NCI-H524 (cell line): ENCODE data around the gene CDK6.

Experiments used
- DNase-seq, 2 experiments: peaks; one replicate each; lab custom pipeline; 2025; lab: John Stamatoyannopoulos, UW

The CDK6 gene

DNA sequence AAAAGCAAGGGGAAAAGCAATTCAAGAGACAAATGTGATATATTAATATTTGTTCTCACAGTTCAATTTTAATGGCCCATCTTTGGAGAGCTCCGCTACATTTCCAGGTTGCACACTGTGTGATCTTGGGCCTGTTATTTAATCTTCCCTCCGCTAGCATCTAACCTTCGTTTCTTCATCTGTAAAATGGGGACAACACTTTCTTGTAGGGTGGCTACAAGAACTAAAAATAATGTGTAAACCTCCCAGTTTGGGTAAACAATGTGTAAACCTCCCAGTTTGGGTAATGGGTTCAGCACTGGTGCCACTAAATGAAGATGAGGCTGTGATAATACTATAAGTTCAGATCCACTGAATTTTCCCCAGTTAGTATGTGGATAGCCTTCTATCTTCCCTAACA is 99.5 kb downstream of the CDK6 start:
- DNase-seq: no peak

DNA sequence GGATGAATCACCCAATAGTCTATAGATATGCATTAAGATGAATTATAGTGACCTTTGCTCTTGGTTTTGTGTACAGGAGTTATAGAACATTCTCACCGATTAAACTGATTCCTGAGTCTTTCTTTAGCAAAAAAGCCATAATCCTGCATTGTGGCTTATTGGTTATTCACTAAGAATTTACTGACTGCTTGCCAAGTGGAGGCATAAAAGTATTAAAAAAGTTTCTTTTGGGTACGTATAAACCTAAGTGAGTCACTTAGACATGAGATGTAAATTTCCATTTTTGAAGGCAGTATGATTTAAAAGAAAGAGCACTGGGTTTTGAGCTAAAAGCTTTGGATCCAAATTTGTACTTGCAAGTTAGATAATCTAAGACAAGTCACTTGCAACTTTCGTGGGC is 100.7 kb downstream of the CDK6 start:
- no peak for DNase-seq

DNA sequence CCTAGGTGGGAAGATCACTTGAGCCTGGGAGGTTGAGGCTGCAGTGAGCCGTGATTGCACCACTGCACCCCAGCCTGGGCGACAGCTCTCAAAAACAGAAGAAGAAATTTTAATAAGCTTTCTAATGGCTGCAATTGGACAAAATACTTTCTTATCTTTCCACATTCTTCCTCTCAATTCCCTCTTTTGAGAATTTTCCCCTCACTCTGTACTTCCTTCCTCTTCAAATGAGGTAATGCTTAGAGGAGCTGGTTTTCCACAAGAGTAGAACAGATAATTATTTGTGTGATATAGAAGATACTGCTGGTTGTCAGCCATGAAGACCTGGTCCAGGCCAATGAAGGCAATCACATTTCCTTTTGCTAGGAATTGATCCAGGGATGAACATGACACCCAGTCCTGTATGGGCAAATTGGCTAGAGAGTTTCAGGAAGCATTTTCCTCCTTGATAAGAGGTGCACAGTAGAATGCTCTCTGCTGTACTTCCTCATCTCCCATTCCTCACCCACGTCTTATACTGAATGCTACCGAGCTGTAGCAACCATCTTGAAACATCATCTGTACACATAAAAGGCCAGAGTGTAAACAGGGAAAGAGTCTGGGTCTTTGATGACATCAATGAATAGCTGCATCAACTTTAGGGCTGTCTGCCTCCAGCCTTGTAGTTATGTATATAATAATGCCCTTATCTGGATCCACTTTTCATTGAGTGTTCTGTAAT is 103.9 kb downstream of the CDK6 start:
- DNase-seq: no peak

DNA sequence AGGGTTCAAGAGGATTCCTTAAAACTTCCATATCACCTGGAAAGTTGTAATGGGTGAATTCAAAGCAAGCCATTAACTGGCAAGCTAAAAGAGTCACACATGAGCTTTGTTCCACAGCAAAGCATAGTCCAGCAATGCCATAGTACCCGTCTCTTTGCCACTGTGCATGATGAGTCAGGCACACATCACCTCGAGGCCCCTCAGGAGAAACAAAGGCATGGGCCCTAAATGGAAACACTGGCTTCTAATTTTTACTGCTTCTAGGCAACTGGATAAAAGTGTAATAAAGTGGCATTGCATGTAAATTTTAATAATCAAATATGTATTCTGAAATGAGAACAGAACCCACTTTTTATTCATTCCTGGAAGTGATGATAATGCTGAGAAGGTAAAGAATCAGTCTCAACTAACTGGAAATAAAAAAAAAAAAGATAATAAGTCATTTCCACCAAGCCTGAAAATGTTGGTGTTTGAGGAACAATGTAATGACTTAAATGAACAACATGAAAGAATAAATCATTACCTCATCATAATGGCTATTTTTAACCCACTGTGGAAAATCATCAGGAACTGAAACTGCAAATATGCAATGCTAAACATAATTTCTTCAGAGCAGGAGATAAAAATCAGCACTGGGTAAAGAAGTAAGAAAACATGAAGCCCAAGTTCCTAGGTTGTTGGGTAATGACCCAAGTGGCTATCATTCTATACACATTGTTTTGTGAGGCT is 104.9 kb downstream of the CDK6 start:
- DNase-seq: no peak

DNA sequence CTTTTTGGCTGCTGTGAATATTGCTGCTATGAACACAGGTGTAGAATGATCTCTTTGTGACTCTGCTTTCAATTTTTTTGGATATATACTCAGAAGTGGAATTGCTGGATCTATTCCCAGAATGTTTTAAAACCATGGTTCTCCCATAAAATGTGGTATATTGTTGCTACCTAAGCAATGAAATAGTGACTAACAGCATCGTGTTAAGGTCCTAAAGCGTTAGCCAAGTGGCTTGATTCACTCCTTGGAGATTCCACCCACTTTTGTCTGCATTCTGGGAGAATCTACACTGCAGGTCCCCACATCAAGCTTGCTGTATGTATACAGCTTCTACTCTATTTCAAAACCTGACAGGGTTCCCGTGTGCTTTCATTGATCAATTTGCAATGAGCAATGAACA is 105.6 kb downstream of the CDK6 start:
- DNase-seq: no peak

DNA sequence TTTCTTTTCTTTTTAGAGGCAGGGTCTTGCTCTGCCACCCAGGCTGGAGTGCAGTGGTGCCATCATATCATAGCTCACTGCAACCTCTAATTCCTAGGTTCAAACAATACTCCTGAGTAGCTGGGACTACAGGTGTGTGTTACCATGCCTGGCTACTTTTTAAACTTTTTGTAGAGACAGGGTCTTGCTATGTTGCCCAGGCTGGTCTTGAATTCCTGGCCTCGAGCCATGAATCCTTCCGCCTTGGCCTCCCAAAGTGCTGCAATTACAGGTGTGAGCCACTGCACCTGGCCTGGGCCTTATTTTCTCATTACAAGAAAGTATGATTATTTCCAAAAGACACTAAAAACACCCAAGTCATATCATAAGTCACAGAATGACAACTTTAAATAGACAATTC is 106.6 kb downstream of the CDK6 start:
- DNase-seq: no peak

DNA sequence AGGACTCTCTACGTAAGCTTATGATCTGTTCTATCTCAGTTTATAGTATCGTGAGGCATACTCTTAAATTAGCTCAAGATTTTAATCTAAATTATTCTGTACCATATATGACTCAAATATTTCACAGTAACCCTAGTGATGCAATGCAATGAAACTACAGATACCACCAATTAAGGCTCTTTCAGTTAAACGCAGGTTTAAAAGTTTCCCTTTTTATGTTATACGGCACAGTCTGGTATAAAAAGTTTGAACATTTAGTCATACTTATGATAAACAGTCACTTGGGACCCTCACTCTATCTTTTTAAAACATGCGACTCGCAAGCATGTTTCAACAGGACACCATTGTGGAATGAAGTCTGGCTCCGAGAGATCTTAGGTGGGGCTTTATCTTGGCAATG is 107.2 kb downstream of the CDK6 start:
- no peak for DNase-seq

DNA sequence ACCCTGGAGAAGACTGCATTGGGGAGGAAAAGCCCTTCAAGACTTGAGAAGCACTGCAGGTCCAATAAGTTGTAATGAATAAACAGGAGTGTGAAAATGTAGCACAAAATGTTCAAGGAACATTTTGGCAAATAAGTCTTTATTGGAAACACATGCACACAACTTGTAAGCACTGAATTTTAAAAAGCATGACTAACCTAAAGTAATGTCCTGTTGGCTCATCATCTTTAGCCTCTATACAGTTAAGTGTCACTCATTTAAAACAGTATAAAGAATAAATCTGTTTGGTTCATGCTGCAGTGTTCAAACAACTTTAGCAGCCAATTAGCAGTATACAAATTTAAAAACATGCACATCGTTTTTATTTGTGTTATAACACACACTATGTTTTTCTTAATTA is 108.6 kb downstream of the CDK6 start:
- DNase-seq: no peak

DNA sequence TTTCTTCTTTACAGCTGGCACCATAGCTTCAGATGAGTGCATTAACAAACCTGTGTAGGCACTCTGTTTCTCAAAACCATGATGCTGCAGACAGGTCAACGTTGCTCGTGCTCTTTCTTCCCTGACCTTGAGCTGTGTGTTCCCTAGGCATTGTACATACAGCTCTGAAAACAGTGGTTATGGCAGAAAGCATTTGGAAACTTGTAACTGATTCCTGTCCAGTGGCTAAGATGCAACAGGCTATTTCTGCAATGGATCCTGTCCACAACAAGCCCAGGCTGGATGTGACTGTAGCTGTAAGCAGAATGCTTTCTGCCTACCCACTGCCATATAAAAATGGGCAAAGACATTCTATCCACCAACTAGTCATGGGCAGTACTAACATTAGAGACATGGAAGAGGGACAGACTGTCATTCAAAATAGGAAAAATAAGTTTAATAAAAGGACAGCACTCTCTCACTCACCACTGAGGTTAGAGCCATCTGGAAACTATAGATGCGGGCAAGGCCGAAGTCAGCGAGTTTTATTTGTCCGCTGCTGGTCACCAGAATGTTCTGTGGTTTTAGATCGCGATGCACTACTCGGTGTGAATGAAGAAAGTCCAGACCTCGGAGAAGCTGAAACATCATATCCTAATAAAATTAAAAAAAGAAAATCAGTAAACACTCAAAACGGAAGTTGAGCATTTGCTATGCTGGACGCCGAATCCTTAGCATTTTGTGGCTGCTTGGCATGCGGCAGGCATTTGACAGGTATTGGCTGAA is 111.0 kb downstream of the CDK6 start:
- DNase-seq: no peak

DNA sequence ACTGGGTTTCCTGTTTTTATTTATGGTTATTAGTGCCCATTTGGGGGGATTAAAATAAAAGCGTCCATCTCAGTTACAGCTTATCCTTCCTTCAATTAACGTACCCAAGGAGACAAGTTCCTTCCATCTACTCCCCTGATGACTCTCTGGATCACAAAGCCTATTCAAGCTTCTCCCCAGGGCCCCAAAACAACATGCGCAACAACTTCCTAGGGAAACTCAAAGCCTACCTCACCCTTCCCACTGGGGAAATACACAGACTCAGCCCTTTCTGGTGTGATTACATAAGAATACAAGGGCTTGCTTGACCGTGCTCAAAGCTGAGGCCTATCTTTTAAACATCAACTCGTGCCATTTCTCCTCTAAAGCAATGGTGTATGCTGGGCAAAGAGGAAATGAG is 112.4 kb downstream of the CDK6 start:
- peak in 1 of 2 experiments; percentile 38 for DNase-seq

DNA sequence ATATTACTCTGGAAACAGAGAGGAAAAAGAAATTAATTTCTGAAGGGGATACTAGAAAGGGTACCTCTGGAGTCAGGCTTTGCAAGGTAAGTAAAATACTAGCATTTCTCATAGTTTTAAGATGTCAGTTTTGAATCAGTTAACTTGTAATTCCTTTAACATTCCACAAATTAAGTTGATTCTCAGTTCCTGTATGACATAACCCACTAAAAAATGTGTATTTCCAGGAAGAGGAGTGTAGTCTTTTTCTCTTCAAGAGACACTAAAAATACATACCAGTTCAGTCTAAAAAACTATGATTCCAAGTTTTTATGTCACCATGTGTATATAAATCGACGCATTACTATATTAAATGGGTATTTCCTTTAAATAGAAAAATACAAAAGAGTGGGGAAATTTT is 113.2 kb downstream of the CDK6 start:
- no peak for DNase-seq

DNA sequence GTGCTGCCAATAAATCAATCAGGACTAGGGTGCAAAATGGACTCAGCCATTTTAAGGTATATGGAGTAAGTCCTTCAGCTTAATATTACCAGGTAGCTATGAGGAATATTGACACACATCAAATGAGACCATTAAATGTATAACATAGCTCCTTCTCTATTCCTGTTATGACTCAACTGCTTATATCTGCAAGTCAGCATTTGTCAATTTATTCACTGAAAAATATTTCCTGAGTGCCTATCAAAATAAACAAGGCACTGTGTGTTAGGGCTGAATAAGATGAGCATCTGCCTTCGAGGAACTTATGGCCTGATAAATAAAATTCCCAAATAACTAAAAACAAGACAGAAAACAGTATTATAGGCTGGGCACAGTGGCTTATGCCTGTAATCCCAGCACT is 113.8 kb downstream of the CDK6 start:
- no peak for DNase-seq

DNA sequence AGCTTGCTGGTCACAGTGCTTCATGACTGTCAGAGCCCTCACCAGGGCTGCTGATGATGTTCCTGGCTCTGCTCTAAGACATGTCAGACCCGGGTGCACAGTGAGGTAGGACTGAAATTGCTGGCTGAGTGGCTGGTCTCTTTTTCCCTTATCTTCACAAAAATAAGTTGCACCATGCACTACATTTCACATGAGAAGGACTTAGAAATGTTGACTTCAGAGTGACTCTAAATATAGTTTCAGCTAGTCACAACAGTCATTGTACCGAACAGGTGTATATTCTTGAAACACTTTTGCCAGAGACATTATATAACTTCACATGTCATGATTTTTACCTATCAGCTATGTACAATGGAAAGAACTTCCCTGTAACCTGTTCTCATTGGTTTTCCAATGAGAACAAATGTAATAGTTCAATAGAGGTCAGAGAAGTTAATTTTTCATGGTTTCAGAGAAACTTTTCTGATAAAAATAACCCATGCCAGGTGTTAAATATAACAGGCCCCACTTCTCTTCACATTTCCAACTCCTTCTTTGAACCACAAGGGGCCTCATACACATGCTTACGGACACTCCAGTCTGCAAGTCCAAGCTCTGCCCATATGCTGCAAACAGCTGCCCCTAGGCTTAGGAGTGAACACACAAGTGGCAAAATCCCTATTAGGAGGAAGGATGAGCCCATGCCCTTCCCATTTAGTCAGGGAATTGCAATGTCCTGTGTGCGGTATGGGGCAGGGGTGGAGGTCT is 115.6 kb downstream of the CDK6 start:
- peak; percentile 90 to 98 for DNase-seq

DNA sequence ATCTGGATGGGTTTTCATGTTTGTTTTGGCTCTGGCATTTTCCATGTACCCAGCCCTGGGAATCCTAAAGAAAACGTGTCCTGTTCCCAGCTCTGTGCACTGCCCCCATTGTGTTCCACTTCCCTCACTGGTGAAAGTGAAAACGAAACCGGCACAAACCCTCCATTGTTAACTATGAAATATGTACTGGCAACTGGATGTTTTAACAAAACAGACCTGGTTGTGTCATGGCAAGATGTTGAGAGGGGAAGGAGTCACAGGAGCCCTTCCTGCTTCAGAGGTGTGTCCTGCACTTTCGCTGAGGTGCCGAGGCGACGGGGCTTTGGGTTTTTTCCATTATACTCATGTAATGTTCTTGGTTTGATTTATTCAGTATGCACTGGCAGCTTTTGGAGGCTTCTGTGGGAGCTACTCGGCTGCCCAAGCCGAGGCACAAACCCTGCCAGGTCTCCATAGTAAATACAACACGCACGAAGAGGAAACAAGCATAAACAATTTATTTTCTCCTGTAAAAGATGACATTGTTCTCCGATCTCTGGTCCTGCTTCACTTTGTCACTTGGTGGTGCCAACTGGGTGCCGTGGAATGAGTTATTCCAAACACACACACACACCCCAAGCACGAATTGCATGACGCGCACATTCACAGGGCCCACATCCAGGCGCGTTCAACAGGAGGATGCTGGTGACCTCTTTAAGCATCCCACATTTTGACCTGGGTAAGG is 118.2 kb downstream of the CDK6 start:
- no peak for DNase-seq

DNA sequence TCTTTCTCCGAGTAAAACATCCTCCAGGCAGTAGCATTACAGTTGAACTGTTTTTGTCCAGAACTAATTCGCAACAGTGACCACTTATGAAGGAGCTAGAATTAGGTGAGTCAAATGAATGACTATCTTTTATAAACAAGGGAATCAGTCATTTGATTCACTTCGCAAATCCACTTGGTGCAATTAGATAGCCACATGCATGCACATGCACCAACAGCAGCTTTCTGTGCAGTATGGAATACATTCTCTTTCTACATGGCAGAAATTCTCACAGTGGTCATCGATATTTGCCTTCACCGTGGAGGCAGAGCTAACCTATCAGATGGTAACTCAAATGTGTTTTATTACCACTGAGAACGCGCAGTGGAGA is 118.8 kb downstream of the CDK6 start:
- no peak for DNase-seq

DNA sequence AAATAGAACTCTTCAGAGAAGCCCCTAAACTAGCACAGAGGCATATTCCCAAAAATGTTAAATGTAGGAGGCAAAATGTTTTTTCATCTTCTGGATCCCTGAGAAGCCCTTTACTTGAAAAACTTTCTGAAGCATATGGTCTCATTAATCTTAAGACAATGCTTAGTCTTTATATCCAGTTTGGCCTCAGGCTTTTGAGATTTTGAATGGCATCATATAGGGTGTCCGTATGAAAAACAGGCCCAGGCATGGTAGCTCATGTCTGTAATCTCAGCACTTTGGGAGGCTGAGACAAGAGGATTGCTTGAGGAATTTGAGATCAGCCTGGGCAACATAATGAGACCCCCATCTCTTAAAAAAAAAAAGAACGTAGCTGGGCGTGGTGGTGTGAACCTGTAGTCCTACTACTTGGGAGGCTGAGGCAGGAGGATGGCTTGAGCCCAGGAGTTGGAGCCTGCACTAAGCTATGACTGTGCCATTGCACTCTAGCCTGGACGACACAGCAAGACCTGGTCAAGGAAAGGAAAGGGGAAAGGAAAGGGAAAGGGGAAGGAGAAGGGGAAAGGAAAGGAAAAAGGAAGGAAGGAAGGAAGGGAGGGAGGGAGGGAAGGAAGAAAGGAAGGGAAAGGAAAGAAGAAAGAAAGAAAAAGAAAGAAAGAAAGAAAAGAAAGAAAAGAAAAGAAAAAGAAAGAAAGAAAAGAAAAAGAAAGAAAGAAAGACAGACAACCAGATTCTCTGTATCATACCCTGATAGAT is 119.4 kb downstream of the CDK6 start:
- DNase-seq: peak in 1 of 2 experiments; percentile 19

DNA sequence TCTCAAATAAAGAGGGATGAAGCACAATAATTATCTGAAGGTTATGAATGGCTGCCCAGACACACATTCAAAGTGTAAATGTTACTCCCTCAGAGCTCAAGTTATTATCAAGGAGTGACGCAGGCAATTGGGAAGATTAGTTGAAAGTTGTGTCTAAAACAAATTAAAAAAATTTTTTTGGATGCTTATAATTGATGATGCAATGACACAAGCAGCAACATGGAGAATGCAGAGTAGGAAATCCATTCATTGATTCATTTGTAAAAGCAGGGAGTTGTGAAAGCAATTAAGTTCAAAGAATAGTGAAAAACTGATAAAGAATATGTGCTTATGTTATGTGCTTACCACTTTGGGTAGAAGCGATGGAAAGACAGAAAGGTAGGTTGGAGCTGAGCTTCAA is 120.4 kb downstream of the CDK6 start:
- no peak for DNase-seq

DNA sequence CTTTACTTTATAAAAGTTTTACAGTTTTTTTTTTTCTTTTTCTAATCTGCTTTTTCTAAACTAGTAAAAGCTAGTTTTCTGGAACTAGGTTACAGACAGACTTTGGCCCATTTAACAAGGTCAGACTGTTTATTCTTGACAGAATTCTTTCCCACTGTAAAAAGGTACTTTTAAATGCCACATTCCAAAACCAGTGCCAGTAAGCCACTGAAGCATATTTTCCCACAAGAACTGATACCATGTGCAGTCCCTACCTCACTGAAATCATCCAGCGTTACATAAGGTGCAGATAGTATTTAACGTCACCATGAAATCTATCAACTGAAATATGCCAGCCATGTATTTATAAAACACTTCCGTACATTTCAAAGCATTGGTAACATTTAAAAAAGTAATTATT is 121.6 kb downstream of the CDK6 start:
- no peak for DNase-seq

DNA sequence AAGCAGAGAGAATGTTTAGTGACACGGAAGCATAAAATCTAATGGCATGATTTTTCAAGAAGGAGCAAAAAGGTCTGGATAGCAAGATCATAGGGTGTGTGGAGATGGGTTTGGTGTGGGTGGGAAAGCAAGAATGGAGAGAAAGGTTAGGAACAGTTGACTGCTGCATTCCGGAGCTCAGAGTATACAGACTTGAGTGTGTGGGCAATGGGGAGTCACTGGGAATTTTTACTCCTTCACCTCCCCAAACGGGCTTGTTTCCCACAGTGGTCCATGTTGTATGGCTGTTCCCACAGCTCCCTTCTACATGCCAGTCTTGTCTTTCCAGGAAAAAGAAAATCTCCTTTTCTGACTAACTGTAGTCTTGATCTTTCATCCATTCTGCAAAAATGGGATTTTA is 122.1 kb downstream of the CDK6 start:
- no peak for DNase-seq

DNA sequence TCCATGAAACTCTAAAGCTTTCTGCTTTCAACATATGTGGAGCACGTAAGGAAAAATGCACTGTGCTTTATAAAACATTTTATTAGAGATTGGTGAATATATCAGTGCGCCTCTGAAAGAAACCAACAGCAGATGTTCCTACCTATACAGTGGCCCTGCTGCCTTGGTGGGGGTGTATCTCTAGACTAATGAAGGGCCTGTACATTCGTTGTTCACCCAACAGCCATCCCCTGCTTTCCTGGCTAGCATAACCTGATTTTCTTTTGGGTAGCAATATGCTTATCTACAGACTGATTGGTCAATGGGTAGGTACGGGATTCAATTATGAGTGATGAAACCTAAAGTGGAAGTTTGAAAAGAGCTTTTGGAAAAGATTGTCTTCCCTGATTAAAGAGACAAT is 126.5 kb downstream of the CDK6 start:
- no peak for DNase-seq

DNA sequence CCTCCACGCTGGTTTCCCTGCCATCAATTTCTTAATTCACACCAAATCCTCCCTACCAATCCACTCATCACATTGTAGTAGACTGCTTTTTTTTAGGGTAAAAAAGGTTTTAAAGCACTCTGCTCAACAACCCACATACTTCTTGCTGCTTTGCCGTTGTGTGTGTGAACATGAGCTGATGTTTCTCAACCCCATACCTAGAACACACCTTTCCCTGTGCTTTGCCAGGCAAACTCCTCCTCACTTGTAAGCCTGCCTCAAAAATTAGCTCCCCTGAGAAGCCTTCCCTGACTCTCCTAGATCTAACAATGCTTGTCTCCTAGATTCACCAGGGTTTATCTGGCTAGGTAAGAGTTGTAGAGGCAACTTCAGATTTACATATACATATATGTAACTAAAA is 127.2 kb downstream of the CDK6 start:
- no peak for DNase-seq
